Measurements from ENCODE around the gene KCNG2.

GRCh38 chr18:79921984-79922965 is 124.5 kb downstream of the KCNG2 start:
- TF ChIP-seq OVOL3 (tag by site-specific recombination; IDR thresholded peaks at IDR 0.05) (no peak), CTCF (tag by site-specific recombination; IDR thresholded peaks at IDR 0.05) (no peak), ZFP41 (tag by site-specific recombination; IDR thresholded peaks at IDR 0.05; ENCODE audit: borderline replicate concordance) (no peak), ZNF266 (tag by site-specific recombination; IDR thresholded peaks at IDR 0.05; ENCODE audit: low read depth) (no peak), ZNF10 (tag by site-specific recombination; IDR thresholded peaks at IDR 0.05) (no peak), TCF7L2 (IDR thresholded peaks at IDR 0.05; ENCODE audit: borderline replicate concordance, low read depth, low read length) (no peak), GLI2 (tag by site-specific recombination; IDR thresholded peaks at IDR 0.05; ENCODE audit: borderline replicate concordance, low read depth) (no peak), REPIN1 (tag by site-specific recombination; IDR thresholded peaks at IDR 0.05; ENCODE audit: low read depth) (no peak), WT1 (tag by site-specific recombination; IDR thresholded peaks at IDR 0.05) (no peak)
